GM23338 (cell line): ENCODE results near the gene SIGLEC8. TPM values are rescaled to one million over a fixed set of nuclear protein-coding genes. Genes with fewer than 3 reads are reported as not detected.

Experiments used
- ATAC-seq: fragments of 200-7000 bp; cut with Tn5 transposase; 3 replicates; pipeline ENCODE4 v1.9.1; 2020
- DNase-seq: peaks from one replicate; pipeline ENCODE4 v3.0.0-alpha.2; 2015; ENCODE audit warnings: low spot score
- H2AFZ ChIP-seq: fragments of 200-600 bp; sonication (generic); 2 replicates; pipeline ENCODE4 v1.8.0; 2016; ENCODE audit warnings: antibody characterized with exemption, mild to moderate bottlenecking, moderate library complexity
- H3F3A ChIP-seq: fragments of 200-600 bp; sonication (generic); replicated peaks from 2 replicates; pipeline ENCODE4 v1.8.0; 2017; ENCODE audit warnings: antibody characterized with exemption, mixed run types, low read depth
- H3K27ac ChIP-seq: fragments of 200-600 bp; sonication (generic); 2 replicates; pipeline ENCODE4 v1.6.1; 2016; ENCODE audit warnings: low read depth
- H3K27me3 ChIP-seq: fragments of 200-600 bp; sonication (generic); 2 replicates; pipeline ENCODE4 v1.8.0; 2016; ENCODE audit warnings: mild to moderate bottlenecking, mixed run types, moderate library complexity; ENCODE audit not compliant: insufficient read depth
- H3K36me3 ChIP-seq: fragments of 200-600 bp; sonication (generic); 2 replicates; pipeline ENCODE4 v1.8.0; 2016; ENCODE audit warnings: mild to moderate bottlenecking; ENCODE audit not compliant: insufficient read depth
- H3K4me1 ChIP-seq: fragments of 200-600 bp; sonication (generic); 2 replicates; pipeline ENCODE4 v1.8.0; 2016; ENCODE audit warnings: mild to moderate bottlenecking, moderate library complexity; ENCODE audit not compliant: insufficient read depth
- H3K4me2 ChIP-seq: fragments of 200-600 bp; sonication (generic); 2 replicates; pipeline ENCODE4 v1.7.1; 2017; ENCODE audit warnings: mixed run types
- H3K4me3 ChIP-seq: fragments of 200-600 bp; sonication (generic); 2 replicates; pipeline ENCODE4 v1.6.1; 2016; ENCODE audit warnings: mixed run types
- H3K79me2 ChIP-seq: fragments of 200-600 bp; sonication (generic); replicated peaks from 2 replicates; pipeline ENCODE4 v1.8.0; 2017; ENCODE audit warnings: mild to moderate bottlenecking; ENCODE audit not compliant: insufficient read depth
- H3K9me2 ChIP-seq: fragments of 200-600 bp; sonication (generic); 2 replicates; pipeline ENCODE4 v1.8.0; 2017; ENCODE audit not compliant: insufficient read depth
- H4K20me1 ChIP-seq: fragments of 200-600 bp; sonication (generic); replicated peaks from 2 replicates; pipeline ENCODE4 v1.8.0; 2017; ENCODE audit warnings: mild to moderate bottlenecking; ENCODE audit not compliant: insufficient read depth
- H3K27ac Mint-ChIP-seq: 2 replicates; pipeline ENCODE4 v1.8.0; 2020; ENCODE audit warnings: inconsistent platforms, mild to moderate bottlenecking, moderate library complexity, mixed read lengths
- H3K27me3 Mint-ChIP-seq: 3 replicates; pipeline ENCODE4 v1.8.0; 2022; ENCODE audit warnings: low read depth, mild to moderate bottlenecking, moderate library complexity, mixed read lengths, inconsistent platforms; ENCODE audit not compliant: insufficient read depth, poor library complexity
- H3K36me3 Mint-ChIP-seq: 3 replicates; pipeline ENCODE4 v1.8.0; 2021; ENCODE audit warnings: low read depth, mild to moderate bottlenecking, inconsistent platforms, moderate library complexity, mixed read lengths
- H3K4me1 Mint-ChIP-seq: 3 replicates; pipeline ENCODE4 v1.8.0; 2020; ENCODE audit warnings: mild to moderate bottlenecking, inconsistent platforms, mixed read lengths
- H3K4me3 Mint-ChIP-seq: 3 replicates; pipeline ENCODE4 v1.8.0; 2021; ENCODE audit warnings: moderate library complexity, mild to moderate bottlenecking, inconsistent platforms, mixed read lengths
- H3K9me3 Mint-ChIP-seq: 3 replicates; pipeline ENCODE4 v1.8.0; 2020; ENCODE audit warnings: moderate library complexity, mild to moderate bottlenecking, inconsistent platforms, mixed read lengths
- CREB1 ChIP-seq: fragments of 250-450 bp; sonication (Bioruptor Pico); IDR thresholded peaks from 2 replicates; pipeline ENCODE4 v1.5.0; 2020; ENCODE audit warnings: low read depth, mild to moderate bottlenecking, moderate library complexity
- EZH2 ChIP-seq: fragments of 200-600 bp; sonication (generic); IDR thresholded peaks from one replicate; pipeline ENCODE4 v1.8.0; 2017; ENCODE audit warnings: antibody characterized with exemption, mild to moderate bottlenecking, low read depth; ENCODE audit not compliant: unreplicated experiment
- EZH2phosphoT487 ChIP-seq: fragments of 200-600 bp; sonication (generic); IDR thresholded peaks from one replicate; pipeline ENCODE4 v1.8.1; 2018; ENCODE audit warnings: antibody characterized with exemption; ENCODE audit not compliant: unreplicated experiment
- JUNB ChIP-seq: IDR thresholded peaks from one replicate; pipeline ENCODE4 v1.6.1; 2016; ENCODE audit warnings: antibody characterized with exemption; ENCODE audit not compliant: unreplicated experiment
- NANOG ChIP-seq: IDR thresholded peaks from 2 replicates; pipeline ENCODE4 v1.6.1; 2016; ENCODE audit warnings: antibody characterized with exemption, borderline replicate concordance
- POLR2AphosphoS5 ChIP-seq: IDR thresholded peaks from 2 replicates; pipeline ENCODE4 v1.6.1; 2016; ENCODE audit warnings: antibody characterized with exemption, low read depth
- STAT1 ChIP-seq: IDR thresholded peaks from one replicate; pipeline ENCODE4 v1.6.1; 2016; ENCODE audit warnings: antibody characterized with exemption; ENCODE audit not compliant: unreplicated experiment
- ZNF114 ChIP-seq: fragments of 250-450 bp; sonication (Bioruptor Pico); IDR thresholded peaks from 2 replicates; pipeline ENCODE4 v1.5.0; 2020; ENCODE audit warnings: mild to moderate bottlenecking, moderate library complexity
- ZNF331 ChIP-seq: fragments of 250-450 bp; sonication (Bioruptor Pico); IDR thresholded peaks from 2 replicates; pipeline ENCODE4 v1.5.0; 2020; ENCODE audit warnings: low read depth, mild to moderate bottlenecking, moderate library complexity
- polyA plus RNA-seq: library from polyadenylated mRNA; unstranded; fragments of >200 nt; fragmentation: Nextera tagmentation; extraction: Ambion mirVana; gene quantifications from 2 replicates; pipeline ENCODE4 v1.2.1, GENCODE V29; 2016
- total RNA-seq: library from RNA; depleted of rRNA; stranded (reverse); fragments of >200 nt; shearing (Covaris generic); gene quantifications from 2 replicates; pipeline ENCODE4 v1.2.3, GENCODE V29; 2014
- TF ChIP-seq, protein P1 (sequence below): fragments of 250-450 bp; sonication (Bioruptor Pico); IDR thresholded peaks from 2 replicates; pipeline ENCODE4 v1.5.0; 2020; ENCODE audit warnings: mild to moderate bottlenecking, moderate library complexity
- TF ChIP-seq, protein P2 (sequence below): IDR thresholded peaks from 2 replicates; pipeline ENCODE4 v1.6.1; 2016; ENCODE audit warnings: antibody characterized with exemption
- TF ChIP-seq, protein P3 (sequence below), 2 experiments: fragments of 200-600 bp in 1 of 2; sonication (generic) in 1 of 2; conservative IDR thresholded peaks; 2 replicates each; pipeline versions ENCODE4 v1.5.1 to v1.6.1; 2016 to 2017; ENCODE audit warnings: antibody characterized with exemption in 2 of 2, low read depth in 2 of 2, mild to moderate bottlenecking in 2 of 2, moderate library complexity in 1 of 2

Gene SIGLEC8
- total and polyA plus RNA-seq, 2 experiments from 2014 or later: not detected

DNA sequence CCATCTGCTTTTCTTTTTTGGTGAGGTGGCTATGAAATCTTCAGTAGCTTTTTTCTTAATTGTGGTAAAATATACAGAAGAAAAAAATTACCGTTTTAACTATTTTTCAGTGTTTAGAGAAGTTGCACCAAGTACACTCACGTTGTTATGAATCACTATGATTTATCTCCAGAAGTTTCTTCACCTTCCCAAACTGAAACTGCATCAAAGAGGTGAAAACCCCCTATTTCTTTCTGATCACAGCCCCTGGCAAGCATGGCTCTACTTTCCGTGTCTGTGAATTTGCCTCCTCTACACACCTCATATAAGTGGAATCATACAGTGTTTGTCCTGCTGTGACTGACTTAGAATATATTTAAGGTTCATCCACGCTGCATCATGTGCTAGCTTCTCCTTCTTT is 25.2 kb downstream of the SIGLEC8 start (continued):
- TF ChIP-seq, protein P1, sequence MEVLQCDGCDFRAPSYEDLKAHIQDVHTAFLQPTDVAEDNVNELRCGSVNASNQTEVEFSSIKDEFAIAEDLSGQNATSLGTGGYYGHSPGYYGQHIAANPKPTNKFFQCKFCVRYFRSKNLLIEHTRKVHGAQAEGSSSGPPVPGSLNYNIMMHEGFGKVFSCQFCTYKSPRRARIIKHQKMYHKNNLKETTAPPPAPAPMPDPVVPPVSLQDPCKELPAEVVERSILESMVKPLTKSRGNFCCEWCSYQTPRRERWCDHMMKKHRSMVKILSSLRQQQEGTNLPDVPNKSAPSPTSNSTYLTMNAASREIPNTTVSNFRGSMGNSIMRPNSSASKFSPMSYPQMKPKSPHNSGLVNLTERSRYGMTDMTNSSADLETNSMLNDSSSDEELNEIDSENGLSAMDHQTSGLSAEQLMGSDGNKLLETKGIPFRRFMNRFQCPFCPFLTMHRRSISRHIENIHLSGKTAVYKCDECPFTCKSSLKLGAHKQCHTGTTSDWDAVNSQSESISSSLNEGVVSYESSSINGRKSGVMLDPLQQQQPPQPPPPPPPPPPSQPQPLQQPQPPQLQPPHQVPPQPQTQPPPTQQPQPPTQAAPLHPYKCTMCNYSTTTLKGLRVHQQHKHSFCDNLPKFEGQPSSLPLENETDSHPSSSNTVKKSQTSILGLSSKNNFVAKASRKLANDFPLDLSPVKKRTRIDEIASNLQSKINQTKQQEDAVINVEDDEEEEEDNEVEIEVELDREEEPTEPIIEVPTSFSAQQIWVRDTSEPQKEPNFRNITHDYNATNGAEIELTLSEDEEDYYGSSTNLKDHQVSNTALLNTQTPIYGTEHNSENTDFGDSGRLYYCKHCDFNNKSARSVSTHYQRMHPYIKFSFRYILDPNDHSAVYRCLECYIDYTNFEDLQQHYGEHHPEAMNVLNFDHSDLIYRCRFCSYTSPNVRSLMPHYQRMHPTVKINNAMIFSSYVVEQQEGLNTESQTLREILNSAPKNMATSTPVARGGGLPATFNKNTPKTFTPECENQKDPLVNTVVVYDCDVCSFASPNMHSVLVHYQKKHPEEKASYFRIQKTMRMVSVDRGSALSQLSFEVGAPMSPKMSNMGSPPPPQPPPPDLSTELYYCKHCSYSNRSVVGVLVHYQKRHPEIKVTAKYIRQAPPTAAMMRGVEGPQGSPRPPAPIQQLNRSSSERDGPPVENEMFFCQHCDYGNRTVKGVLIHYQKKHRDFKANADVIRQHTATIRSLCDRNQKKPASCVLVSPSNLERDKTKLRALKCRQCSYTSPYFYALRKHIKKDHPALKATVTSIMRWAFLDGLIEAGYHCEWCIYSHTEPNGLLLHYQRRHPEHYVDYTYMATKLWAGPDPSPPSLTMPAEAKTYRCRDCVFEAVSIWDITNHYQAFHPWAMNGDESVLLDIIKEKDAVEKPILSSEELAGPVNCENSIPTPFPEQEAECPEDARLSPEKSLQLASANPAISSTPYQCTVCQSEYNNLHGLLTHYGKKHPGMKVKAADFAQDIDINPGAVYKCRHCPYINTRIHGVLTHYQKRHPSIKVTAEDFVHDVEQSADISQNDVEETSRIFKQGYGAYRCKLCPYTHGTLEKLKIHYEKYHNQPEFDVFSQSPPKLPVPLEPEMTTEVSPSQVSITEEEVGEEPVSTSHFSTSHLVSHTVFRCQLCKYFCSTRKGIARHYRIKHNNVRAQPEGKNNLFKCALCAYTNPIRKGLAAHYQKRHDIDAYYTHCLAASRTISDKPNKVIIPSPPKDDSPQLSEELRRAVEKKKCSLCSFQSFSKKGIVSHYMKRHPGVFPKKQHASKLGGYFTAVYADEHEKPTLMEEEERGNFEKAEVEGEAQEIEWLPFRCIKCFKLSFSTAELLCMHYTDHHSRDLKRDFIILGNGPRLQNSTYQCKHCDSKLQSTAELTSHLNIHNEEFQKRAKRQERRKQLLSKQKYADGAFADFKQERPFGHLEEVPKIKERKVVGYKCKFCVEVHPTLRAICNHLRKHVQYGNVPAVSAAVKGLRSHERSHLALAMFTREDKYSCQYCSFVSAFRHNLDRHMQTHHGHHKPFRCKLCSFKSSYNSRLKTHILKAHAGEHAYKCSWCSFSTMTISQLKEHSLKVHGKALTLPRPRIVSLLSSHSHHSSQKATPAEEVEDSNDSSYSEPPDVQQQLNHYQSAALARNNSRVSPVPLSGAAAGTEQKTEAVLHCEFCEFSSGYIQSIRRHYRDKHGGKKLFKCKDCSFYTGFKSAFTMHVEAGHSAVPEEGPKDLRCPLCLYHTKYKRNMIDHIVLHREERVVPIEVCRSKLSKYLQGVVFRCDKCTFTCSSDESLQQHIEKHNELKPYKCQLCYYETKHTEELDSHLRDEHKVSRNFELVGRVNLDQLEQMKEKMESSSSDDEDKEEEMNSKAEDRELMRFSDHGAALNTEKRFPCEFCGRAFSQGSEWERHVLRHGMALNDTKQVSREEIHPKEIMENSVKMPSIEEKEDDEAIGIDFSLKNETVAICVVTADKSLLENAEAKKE (CRISPR knock-in tag): no peak
- TF ChIP-seq EZH2: no peak

DNA sequence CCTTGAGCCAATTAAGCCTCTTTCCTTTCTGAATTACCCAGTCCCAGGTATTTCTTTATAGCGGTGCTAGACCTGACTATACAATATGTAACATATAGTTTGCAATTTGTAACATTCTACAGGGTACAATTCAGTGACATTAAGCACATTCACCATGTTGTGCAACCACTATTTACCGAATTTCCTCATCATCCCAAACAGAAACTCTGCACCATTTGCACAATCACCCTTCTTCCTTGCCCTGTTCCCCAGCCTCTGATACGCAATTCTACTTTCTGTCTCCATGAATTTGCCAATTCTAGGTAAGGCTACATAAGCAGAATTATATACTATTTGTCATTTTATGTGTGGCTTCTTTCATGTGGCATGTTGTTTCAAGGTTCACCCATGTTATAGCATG is 27.1 kb downstream of the SIGLEC8 start:
- Histone ChIP-seq H3F3A (no peaks in the 10 kb centered on the region), H3K4me1 (no peaks in the 10 kb centered on the region), H3K27me3 (no peaks in the 10 kb centered on the region), H2AFZ (no peak overlapping the region), H3K9me2 (no peaks in the 10 kb centered on the region; the same call in 1 of the 2 replicates), H3K79me2 (no peaks in the 10 kb centered on the region), H4K20me1 (no peaks in the 10 kb centered on the region), H3K4me3 (no peak overlapping the region), H3K36me3 (no peaks in the 10 kb centered on the region), H3K4me2 (no peak overlapping the region), H3K27ac (no peak overlapping the region)
- H3K4me3 Mint-ChIP-seq: no peak overlapping the region
- H3K27ac Mint-ChIP-seq: no peak overlapping the region
- H3K27me3 Mint-ChIP-seq: peaks cover 4% of the 10 kb centered on the region
- H3K9me3 Mint-ChIP-seq: peaks cover 24% of the 10 kb centered on the region; the same call in 2 of the 3 replicates
- TF ChIP-seq POLR2AphosphoS5: no peak
- H3K4me1 Mint-ChIP-seq: no peaks in the 10 kb centered on the region
- DNase-seq (no peak), ATAC-seq (no peak)
- H3K36me3 Mint-ChIP-seq: no peaks in the 10 kb centered on the region; the same call in 2 of the 3 replicates

DNA sequence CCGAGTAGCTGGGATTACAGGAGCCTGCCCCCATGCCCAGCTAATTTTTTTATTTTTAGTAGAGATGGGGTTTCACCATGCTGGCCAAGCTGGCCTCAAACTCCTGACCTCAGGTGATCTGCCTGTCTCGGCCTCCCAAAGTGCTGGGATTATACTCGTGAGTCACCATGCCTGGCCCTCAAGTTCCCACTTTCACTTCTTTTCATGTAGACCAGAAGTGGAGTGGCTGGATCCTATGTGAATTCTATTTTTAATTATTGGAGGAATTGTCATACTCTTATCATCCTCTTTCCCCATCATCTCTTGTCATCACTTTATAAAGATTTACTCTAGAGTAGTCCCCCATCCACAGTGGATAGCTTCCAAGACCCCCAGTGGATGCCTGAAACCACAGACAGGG is 28.0 kb downstream of the SIGLEC8 start:
- Mint-ChIP-seq H3K9me3 (peaks cover 28% of the 10 kb centered on the region; the same call in 2 of the 3 replicates), H3K27ac (no peak overlapping the region), H3K4me1 (no peaks in the 10 kb centered on the region), H3K4me3 (no peak overlapping the region), H3K27me3 (peaks cover 6% of the 10 kb centered on the region), H3K36me3 (no peaks in the 10 kb centered on the region; the same call in 2 of the 3 replicates)
- H2AFZ ChIP-seq: no peak overlapping the region
- no peak overlapping the region for H3K4me2 ChIP-seq
- H3F3A ChIP-seq: no peaks in the 10 kb centered on the region
- H3K79me2 ChIP-seq: no peaks in the 10 kb centered on the region
- no peak overlapping the region for H3K4me3 ChIP-seq
- H3K36me3 ChIP-seq: no peaks in the 10 kb centered on the region
- no peaks in the 10 kb centered on the region for H3K27me3 ChIP-seq
- H3K4me1 ChIP-seq: no peaks in the 10 kb centered on the region
- H3K9me2 ChIP-seq: no peaks in the 10 kb centered on the region; the same call in 1 of the 2 replicates
- ATAC-seq: no peak
- H4K20me1 ChIP-seq: no peaks in the 10 kb centered on the region
- DNase-seq: no peak
- H3K27ac ChIP-seq: no peak overlapping the region
- TF ChIP-seq ZNF114 (CRISPR knock-in tag) (no peak), EZH2 (no peak), STAT1 (no peak), NANOG (no peak), EZH2phosphoT487 (no peak), ZNF331 (CRISPR knock-in tag) (no peak), JUNB (no peak), CREB1 (CRISPR knock-in tag) (no peak)
- TF ChIP-seq, protein P2, sequence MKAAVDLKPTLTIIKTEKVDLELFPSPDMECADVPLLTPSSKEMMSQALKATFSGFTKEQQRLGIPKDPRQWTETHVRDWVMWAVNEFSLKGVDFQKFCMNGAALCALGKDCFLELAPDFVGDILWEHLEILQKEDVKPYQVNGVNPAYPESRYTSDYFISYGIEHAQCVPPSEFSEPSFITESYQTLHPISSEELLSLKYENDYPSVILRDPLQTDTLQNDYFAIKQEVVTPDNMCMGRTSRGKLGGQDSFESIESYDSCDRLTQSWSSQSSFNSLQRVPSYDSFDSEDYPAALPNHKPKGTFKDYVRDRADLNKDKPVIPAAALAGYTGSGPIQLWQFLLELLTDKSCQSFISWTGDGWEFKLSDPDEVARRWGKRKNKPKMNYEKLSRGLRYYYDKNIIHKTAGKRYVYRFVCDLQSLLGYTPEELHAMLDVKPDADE: no peak
- TF ChIP-seq, protein P3, sequence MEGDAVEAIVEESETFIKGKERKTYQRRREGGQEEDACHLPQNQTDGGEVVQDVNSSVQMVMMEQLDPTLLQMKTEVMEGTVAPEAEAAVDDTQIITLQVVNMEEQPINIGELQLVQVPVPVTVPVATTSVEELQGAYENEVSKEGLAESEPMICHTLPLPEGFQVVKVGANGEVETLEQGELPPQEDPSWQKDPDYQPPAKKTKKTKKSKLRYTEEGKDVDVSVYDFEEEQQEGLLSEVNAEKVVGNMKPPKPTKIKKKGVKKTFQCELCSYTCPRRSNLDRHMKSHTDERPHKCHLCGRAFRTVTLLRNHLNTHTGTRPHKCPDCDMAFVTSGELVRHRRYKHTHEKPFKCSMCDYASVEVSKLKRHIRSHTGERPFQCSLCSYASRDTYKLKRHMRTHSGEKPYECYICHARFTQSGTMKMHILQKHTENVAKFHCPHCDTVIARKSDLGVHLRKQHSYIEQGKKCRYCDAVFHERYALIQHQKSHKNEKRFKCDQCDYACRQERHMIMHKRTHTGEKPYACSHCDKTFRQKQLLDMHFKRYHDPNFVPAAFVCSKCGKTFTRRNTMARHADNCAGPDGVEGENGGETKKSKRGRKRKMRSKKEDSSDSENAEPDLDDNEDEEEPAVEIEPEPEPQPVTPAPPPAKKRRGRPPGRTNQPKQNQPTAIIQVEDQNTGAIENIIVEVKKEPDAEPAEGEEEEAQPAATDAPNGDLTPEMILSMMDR (conservative IDR thresholded peaks at IDR 0.05; ENCODE audit: low read depth in 2 of 2): no peak
